HL-60 (cell line): ENCODE measurements around the gene PANK4.

Experiments
- DNase-seq, 2 experiments: peaks; one replicate each; pipeline ENCODE4 v3.0.0-alpha.2; 2010 to 2020; ENCODE audit warnings: low read depth in 1 of 2, low spot score in 1 of 2
- H3K27ac ChIP-seq: fragments of 250-450 bp; sonication (Bioruptor Pico); replicated peaks from 2 replicates; pipeline ENCODE4 v1.5.1; 2020; ENCODE audit warnings: mild to moderate bottlenecking, moderate library complexity
- H3K27me3 ChIP-seq: fragments of 250-450 bp; sonication (Bioruptor Pico); 2 replicates; pipeline ENCODE4 v1.5.1; 2021; ENCODE audit warnings: mild to moderate bottlenecking, moderate library complexity; ENCODE audit not compliant: insufficient read depth, poor library complexity, severe bottlenecking
- H3K4me3 ChIP-seq: replicated peaks from 2 replicates; pipeline ENCODE4 v1.5.1; 2011; ENCODE audit warnings: mild to moderate bottlenecking, control low read depth, low read length; ENCODE audit not compliant: insufficient read depth
- GABPA ChIP-seq: IDR thresholded peaks from 2 replicates; pipeline ENCODE4 v1.6.1; 2012; ENCODE audit warnings: low read depth
- POLR2AphosphoS5 ChIP-seq: IDR thresholded peaks from 2 replicates; pipeline ENCODE4 v1.6.1; 2012; ENCODE audit warnings: low read depth
- SPI1 ChIP-seq: IDR thresholded peaks from 2 replicates; pipeline ENCODE4 v1.6.1; 2012; ENCODE audit warnings: low read depth, mild to moderate bottlenecking, borderline replicate concordance
- TF ChIP-seq, protein P1 (sequence below): IDR thresholded peaks from 2 replicates; pipeline ENCODE4 v1.6.1; 2012; ENCODE audit warnings: low read depth; ENCODE audit not compliant: insufficient replicate concordance
- TF ChIP-seq, protein P2 (sequence below): IDR thresholded peaks from one replicate; pipeline ENCODE4 v1.5.1; 2011; ENCODE audit warnings: low read length, control low read depth, inconsistent platforms; ENCODE audit not compliant: insufficient read depth

The PANK4 gene

DNA sequence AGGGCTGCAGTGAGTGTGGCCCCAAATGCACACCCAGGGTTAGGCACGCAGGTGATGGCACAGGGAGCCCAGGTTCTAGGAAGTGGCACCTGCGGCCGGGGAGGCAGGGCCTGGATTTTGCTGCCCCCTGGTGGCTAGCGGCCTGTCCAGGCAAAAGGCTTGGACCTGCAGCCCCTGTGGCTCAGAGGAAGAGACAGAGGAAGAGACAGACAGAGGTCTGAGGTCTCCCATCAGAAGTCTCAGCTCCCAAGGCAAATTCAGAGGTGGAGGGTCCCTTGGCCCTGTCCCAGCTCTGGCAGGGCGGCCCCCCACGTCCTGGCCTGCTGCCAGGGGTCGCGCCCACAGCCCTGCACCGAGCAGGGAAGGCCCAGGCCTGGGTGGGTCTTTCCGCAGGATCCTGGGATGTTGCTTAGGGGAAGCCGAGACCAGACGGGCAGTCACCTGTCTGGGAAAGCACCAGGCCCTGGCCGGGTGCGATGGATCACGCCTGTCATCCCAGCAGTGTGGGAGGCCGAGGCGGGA is 21.7 kb upstream of the PANK4 start:
- TF ChIP-seq GABPA (no peak), SPI1 (peak; percentile 36; the same call in 1 of the 2 replicates), POLR2AphosphoS5 (no peak)
- TF ChIP-seq, protein P1, sequence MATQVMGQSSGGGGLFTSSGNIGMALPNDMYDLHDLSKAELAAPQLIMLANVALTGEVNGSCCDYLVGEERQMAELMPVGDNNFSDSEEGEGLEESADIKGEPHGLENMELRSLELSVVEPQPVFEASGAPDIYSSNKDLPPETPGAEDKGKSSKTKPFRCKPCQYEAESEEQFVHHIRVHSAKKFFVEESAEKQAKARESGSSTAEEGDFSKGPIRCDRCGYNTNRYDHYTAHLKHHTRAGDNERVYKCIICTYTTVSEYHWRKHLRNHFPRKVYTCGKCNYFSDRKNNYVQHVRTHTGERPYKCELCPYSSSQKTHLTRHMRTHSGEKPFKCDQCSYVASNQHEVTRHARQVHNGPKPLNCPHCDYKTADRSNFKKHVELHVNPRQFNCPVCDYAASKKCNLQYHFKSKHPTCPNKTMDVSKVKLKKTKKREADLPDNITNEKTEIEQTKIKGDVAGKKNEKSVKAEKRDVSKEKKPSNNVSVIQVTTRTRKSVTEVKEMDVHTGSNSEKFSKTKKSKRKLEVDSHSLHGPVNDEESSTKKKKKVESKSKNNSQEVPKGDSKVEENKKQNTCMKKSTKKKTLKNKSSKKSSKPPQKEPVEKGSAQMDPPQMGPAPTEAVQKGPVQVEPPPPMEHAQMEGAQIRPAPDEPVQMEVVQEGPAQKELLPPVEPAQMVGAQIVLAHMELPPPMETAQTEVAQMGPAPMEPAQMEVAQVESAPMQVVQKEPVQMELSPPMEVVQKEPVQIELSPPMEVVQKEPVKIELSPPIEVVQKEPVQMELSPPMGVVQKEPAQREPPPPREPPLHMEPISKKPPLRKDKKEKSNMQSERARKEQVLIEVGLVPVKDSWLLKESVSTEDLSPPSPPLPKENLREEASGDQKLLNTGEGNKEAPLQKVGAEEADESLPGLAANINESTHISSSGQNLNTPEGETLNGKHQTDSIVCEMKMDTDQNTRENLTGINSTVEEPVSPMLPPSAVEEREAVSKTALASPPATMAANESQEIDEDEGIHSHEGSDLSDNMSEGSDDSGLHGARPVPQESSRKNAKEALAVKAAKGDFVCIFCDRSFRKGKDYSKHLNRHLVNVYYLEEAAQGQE, result no peak
- TF ChIP-seq, protein P2, sequence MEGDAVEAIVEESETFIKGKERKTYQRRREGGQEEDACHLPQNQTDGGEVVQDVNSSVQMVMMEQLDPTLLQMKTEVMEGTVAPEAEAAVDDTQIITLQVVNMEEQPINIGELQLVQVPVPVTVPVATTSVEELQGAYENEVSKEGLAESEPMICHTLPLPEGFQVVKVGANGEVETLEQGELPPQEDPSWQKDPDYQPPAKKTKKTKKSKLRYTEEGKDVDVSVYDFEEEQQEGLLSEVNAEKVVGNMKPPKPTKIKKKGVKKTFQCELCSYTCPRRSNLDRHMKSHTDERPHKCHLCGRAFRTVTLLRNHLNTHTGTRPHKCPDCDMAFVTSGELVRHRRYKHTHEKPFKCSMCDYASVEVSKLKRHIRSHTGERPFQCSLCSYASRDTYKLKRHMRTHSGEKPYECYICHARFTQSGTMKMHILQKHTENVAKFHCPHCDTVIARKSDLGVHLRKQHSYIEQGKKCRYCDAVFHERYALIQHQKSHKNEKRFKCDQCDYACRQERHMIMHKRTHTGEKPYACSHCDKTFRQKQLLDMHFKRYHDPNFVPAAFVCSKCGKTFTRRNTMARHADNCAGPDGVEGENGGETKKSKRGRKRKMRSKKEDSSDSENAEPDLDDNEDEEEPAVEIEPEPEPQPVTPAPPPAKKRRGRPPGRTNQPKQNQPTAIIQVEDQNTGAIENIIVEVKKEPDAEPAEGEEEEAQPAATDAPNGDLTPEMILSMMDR, result peak; percentile 91
- peak overlapping the region; percentile 69 for H3K4me3 ChIP-seq
- peak overlapping the region; percentile 91 for H3K27ac ChIP-seq
- H3K27me3 ChIP-seq, result no peaks in the 10 kb centered on the region
- DNase-seq, result peak in 1 of 2 experiments; percentile 88

DNA sequence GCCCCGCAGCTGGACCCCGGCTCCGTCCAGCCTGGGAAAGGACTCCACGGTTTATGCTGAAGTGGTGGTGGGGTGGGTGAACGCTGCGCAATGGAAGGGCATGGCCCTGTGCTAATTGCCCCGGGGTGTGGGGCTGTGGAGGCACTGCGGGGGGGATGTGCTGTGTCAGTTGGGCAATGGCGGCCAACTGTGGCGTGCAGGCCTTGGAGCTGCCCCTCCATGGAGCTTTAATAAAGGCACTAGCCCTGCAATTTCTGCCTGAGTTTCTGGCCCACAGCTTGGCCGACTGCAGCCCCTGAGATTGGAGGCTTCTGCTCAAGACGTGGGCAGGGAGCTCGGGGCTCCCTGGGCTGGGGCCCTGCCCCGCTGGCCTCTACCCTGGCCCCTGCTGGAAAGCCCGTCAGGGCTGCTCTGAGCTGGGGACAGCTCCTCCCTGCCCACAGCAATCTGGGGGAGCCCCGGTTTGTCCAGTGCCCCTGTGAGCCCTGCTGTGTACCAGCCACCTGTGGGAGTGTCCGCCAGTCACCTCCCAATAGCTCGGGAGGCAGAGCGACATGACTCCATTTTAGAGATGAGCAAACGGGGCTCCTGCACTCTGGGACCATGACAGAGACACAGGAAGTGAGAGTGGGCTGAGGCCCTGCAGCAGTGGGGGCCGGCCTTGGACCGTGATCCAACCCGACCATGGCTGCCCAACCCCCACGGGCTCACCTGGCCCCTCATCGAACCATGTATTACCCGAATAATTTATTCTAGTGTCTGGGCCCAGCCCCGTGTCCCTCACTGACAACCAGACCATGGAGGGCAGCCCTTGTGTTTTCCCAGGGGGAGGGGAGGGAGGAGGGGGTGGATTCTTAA is 21.0 kb upstream of the PANK4 start:
- Histone ChIP-seq H3K4me3 (peak overlapping the region; percentile 69), H3K27me3 (no peaks in the 10 kb centered on the region), H3K27ac (peak overlapping the region; percentile 91)
- TF ChIP-seq SPI1 (no peak), POLR2AphosphoS5 (no peak; the same call in none of the 2 replicates)
- DNase-seq, result peak in 1 of 2 experiments; percentile 26

DNA sequence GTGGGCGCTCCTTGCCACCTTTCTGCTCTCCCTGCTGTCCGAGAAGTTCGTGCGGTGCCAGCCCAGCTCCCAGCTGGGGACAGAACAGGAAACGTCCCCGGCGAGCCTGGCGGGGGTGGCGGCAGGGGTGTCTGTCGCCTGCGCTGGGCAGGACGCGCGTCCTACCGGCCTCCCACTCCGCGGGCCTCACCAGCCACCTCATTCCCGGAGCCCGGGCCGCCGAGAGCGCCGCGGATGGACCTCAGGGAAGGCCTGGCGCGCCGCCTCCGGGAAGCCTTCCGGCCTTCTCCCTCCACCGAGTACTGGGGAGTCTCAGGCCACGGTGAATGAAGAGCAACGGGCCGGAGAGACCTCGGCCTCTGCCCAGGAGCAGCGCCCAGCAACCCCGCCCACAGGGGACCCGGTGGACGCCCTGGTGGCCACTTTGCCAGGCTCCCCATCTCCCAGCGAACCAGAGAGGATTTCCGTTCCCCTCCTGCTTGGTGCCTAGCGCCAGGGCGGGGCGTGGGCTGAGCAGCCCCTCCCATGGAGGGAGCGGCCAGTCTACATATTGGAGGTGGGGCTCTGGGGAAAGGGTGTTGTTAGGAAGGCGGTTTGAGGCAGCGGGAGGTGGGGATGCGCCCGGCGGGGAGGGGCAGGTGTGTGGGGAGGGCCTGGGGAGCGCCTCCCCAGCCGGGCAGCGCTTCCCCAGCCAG is 20.3 kb upstream of the PANK4 start:
- Histone ChIP-seq H3K27me3 (no peaks in the 10 kb centered on the region), H3K27ac (peak overlapping the region; percentile 91), H3K4me3 (peak overlapping the region; percentile 69)
- TF ChIP-seq SPI1, result no peak
- TF ChIP-seq POLR2AphosphoS5, result no peak; the same call in none of the 2 replicates
- TF ChIP-seq, protein P1, result no peak
- TF ChIP-seq GABPA, result no peak
- TF ChIP-seq, protein P2, result no peak
- peak; percentile 87 to 92 for DNase-seq
